GM12891 (cell line): ENCODE results near the gene PDLIM4.
A peak's percentile ranks its signal among the peaks of the same experiment; 100 is the strongest.

Experiments used
- DNase-seq: peaks from one replicate; pipeline ENCODE4 v3.0.0; 2011; ENCODE audit warnings: low spot score; ENCODE audit not compliant: insufficient read length
- FAIRE-seq: peaks from 2 replicates; lab custom pipeline; 2011; peaks lifted over from hg19 to GRCh38; lab: Jason Lieb, UNC
- PAX5 ChIP-seq: IDR thresholded peaks from 2 replicates; pipeline ENCODE4 v1.6.1; 2011; ENCODE audit warnings: low read length, moderate library complexity, mild to moderate bottlenecking; ENCODE audit not compliant: insufficient read depth, severe bottlenecking
- POLR2A ChIP-seq: IDR thresholded peaks from 2 replicates; pipeline ENCODE4 v1.6.1; 2011; ENCODE audit warnings: low read depth, low read length, control low read depth
- POLR2AphosphoS5 ChIP-seq: IDR thresholded peaks from 2 replicates; pipeline ENCODE4 v1.6.1; 2011; ENCODE audit warnings: low read depth, low read length, control low read depth
- POU2F2 ChIP-seq: IDR thresholded peaks from 2 replicates; pipeline ENCODE4 v1.6.1; 2011; ENCODE audit warnings: low read depth, mild to moderate bottlenecking, control low read depth, low read length, moderate library complexity
- SPI1 ChIP-seq: IDR thresholded peaks from 2 replicates; pipeline ENCODE4 v1.6.1; 2011; ENCODE audit warnings: low read depth, low read length, control low read depth
- TAF1 ChIP-seq: IDR thresholded peaks from 2 replicates; pipeline ENCODE4 v1.6.1; 2011; ENCODE audit warnings: low read depth, low read length, control low read depth

Gene PDLIM4

DNA sequence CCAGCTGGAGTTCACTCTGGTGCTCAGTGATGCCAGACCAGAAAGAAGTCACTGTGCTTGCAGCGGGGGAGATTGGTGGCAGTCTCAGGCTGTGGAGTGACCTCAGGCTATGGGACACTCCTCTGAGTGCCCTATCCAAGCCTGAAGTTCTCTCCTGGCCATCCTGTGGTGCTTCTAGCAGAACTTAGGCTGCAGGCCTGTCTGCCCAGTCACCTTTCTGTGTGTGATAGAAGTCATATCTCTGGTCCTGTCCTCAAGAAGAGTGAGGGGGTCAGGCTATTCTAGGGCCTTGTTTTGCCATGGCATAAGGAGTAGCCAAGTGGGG lies 9.3 kb downstream of the PDLIM4 start:
- FAIRE-seq = no peak

DNA sequence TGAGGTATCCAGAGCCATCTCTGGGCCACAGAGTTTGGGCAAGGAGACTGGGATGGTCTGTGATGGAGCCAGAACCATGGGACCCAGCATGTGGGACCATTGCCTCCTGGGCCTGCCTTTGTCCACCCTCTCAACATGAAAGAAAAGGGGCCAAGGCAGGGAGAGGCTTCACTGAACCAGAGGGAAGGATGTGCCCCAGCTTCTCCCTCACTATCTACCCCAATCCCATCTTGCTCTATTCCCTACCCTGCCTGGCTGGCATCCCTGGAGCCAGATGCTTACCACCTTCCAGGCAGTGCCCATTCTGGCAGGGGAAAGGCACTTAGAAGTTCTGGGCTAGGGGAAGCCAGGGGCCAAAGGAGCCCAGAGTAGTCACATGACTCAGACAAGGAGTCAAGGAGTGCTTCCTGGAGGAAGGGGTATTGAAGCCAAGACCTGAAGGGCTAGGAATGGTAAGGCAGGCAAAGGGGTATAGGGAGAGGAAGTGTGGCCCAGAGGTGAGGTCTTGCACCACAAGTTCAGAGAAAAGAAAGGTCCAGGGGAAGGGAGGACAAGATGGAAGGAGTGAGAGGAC lies 9.8 kb downstream of the PDLIM4 start:
- FAIRE-seq (no peak), DNase-seq (no peak)
- TF ChIP-seq POLR2AphosphoS5 (no peak), POU2F2 (no peak), POLR2A (no peak), PAX5 (no peak), TAF1 (no peak), SPI1 (no peak)

More for the DNA sequence above, 9.3 kb downstream of the PDLIM4 start:
- TF ChIP-seq SPI1 (no peak), POLR2A (no peak), TAF1 (no peak), POLR2AphosphoS5 (no peak), PAX5 (no peak), POU2F2 (no peak)
- DNase-seq = no peak

DNA sequence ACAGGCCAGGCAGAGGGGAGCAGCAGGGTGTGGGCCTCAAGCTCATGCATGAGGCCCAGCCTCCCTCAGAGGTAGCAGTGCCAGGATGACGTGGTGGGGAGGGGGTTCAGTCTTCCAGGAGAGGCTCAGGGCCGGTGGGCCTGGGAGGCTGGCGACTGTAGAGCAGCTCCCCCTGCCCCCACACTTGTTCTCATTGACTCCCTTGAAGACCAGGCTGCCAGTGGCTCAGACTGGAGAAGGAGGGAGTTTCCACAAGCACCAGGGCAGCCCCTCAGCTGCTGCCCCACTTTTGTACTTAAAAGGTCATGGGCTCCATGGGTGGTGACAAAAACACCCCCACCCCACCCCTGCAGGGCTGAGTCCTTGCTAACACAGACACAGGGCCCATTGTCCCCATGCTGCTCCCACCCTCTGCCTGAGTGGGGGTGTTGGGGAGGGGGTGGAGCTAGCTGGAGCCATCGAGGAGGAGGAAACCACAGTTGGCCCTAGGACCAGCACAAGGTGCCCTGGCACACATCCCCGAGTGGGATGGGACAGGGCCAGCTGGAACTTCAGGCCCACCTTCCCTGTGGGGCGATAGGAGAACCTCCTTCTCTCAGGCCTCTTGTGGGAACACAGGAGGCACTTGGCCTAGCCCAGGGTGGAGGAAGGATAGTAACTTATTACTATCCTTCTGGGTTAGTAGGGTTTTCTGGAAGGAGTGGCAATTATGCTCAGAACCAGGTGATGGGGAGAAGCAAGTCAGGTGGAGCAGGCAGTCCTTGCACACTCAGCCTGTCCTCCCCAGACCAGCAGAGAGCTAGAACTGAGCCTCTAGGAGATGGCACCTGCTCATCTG lies 10.7 kb downstream of the PDLIM4 start:
- FAIRE-seq (no peak), DNase-seq (no peak)
- no peak for TF ChIP-seq PAX5
- TF ChIP-seq POLR2AphosphoS5 = no peak
- no peak for TF ChIP-seq POLR2A
- no peak for TF ChIP-seq SPI1
- no peak for TF ChIP-seq POU2F2
- TF ChIP-seq TAF1 = no peak

DNA sequence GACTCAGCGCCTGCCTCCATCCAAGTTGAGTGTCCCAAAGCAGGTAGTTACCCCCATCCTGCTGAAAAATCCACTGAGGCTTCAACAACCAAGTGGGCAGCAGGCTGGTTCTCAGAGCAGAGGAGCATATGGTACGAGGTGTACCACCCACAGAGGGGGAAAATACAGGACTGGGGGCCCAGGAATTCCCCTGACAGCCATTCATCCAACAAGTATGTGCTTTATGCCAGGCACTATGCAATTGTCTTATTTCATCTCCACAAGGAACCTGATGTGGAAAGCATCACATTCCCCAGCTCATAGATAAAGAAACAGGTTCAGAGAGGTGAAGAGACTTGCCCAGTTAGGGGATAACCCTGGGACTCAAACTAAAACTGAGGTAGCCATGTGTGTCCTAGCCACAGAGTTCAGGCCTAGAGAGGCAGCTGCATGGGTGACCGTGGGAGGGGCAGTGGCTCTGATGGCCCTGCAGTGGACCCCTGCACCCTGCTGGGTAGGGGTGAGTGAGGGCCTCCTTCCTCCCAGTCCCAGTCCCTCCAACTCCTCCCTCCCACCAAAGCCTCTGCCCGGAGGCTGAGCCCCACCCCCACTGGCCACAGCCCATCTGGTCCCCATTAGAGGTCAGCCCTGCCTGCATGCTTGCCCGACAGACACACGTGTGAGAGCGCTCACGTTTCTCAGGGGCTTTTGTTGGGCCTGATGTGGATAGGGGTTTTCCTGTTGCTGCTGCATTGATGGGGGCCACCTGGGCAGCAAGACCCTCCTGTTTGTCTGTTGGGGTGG lies 11.5 kb downstream of the PDLIM4 start:
- peak; percentile 81 for TF ChIP-seq PAX5
- no peak for TF ChIP-seq TAF1
- FAIRE-seq = no peak
- DNase-seq = no peak

DNA sequence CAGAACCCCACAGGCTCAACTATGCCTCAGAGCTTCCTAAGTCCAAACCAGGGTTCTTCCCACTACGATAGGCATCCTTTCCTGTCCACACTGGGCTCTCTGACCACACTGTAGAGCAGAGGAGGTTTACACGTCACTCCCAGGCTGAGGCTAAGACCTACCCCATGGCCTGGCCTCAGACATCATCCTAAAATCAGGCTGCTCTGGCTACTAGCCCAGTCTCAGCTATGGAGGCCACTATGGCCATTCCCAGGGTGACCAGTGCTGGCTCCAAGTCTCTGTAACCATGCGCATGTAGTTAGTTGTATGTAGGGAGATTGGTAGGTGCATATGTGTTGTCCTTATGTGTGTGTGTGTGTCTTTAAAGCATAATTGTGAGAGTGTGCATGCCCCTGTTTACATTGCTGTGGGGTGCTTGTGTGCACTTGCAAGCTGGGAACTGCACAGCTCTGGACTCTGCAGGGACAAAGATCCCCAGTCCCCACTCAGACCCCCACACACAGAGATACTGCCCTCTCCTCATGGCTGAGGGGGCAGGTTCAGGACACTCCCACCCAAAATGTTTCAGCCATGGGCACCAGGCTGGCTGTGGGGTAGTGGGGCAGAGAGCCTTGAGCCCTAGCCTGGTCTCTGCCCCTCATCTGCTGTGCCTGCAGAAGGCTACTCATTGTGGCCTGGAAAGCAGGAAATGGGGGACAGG lies 12.3 kb downstream of the PDLIM4 start:
- no peak for DNase-seq
- no peak for TF ChIP-seq SPI1
- TF ChIP-seq TAF1 = no peak
- no peak for TF ChIP-seq POLR2AphosphoS5
- TF ChIP-seq POLR2A = no peak
- no peak for TF ChIP-seq PAX5
- no peak for TF ChIP-seq POU2F2
- FAIRE-seq = no peak

DNA sequence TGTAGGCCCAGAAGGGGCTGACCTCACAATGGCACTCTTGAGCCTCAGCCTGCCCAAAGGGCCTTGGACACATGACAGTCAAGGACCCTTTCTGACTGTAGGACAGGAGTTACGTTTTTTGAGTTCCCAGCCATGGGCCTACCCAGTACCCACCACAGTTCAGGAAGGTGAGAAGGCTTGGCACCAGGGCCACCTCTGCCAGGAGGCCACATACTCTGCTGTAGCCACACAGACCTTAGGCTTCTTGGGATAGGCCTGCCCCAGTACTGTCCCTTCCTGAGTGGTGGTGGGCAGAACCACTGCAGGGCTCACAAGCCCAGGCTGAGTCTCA lies 12.8 kb downstream of the PDLIM4 start:
- no peak for TF ChIP-seq PAX5
- no peak for TF ChIP-seq POLR2AphosphoS5
- TF ChIP-seq POLR2A = no peak
- no peak for DNase-seq
- FAIRE-seq = no peak

DNA sequence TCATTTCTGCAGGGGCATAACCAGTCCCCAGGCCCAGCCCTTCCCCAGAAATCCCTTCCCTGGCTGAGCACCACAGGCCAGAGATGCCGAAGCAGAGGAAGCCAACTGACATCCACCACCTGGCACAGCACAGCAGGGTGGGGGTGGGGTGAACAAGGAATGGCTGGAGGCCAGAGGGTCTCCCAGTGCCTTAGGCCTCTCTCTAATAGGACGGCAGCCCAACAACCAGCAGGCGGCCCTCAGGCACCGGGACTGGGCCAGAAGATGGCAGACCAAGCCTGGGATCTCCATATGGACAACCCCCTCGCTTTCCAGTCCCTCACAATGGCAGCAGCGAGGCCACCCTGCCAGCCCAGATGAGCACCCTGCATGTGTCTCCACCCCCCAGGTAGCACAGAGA lies 13.2 kb downstream of the PDLIM4 start:
- no peak for FAIRE-seq
- TF ChIP-seq POLR2A (no peak), TAF1 (no peak)

DNA sequence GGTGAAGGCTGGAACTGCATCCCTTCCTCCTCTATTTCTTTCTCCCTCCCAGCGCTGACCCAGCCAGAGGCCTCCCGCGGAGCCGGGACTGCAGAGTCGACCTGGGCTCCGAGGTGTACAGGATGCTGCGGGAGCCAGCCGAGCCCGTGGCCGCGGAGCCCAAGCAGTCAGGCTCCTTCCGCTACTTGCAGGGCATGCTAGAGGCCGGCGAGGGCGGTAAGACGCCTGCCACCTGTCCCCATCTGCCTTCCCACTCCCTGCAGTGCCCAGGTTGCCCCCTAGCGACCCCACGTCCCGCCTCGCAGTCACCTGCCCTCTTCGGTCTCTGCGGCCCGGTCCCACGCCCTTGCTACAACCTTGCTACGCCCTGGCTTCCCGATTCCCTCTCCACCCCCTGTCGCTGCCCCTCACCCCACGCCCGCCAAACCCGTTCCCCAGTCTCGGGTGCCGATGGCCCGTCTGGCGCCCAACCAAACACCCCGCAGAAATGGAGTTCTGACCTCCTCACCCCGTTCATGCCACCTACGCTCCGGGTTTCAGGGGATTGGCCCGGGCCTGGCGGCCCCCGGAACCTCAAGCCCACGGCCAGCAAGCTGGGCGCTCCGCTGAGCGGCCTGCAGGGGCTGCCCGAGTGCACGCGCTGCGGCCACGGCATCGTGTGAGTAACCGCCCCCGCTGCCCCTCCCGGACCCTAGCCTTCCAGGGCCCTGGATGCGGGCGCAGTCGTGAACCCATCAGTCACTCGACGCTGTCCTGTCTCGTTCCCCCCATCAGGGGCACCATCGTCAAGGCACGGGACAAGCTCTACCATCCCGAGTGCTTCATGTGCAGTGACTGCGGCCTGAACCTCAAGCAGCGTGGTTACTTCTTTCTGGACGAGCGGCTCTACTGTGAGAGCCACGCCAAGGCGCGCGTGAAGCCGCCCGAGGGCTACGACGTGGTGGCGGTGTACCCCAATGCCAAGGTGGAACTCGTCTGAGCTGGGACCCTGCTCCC lies 14.1 kb downstream of the PDLIM4 start:
- no peak for TF ChIP-seq POU2F2
- no peak for TF ChIP-seq SPI1
- TF ChIP-seq POLR2AphosphoS5 = no peak
- TF ChIP-seq PAX5 = no peak
- no peak for TF ChIP-seq TAF1
- no peak for TF ChIP-seq POLR2A
- FAIRE-seq (no peak), DNase-seq (no peak)

More for the DNA sequence above, 13.2 kb downstream of the PDLIM4 start:
- no peak for DNase-seq
